Calu3 (cell line): ENCODE results near the gene ZSCAN22. TPM values are rescaled to one million over a fixed set of nuclear protein-coding genes. Genes with fewer than 3 reads are reported as not detected.

Experiments
- BruUV-seq: library from RNA; stranded (reverse); fragments of 400-500 nt; replicated peaks from 2 replicates; lab custom pipeline; 2021; lab: Mats Ljungman, UMichigan
- CTCF ChIA-PET: fragments of 300-600 bp; sonication (Branson Sonifier 250); formaldehyde crosslinking; loops from one replicate; lab custom pipeline; 2022; ENCODE audit warnings: antibody characterized with exemption; lab: Charles Lee
- DNase-seq: peaks from one replicate; pipeline ENCODE4 v3.0.0; 2022
- H3K27ac Mint-ChIP-seq: one replicate; pipeline ENCODE4 v1.8.0; 2022; ENCODE audit warnings: mixed read lengths; ENCODE audit not compliant: unreplicated experiment
- H3K27me3 Mint-ChIP-seq: one replicate; pipeline ENCODE4 v1.8.0; 2022; ENCODE audit warnings: mixed read lengths; ENCODE audit not compliant: unreplicated experiment
- H3K36me3 Mint-ChIP-seq: one replicate; pipeline ENCODE4 v1.8.0; 2022; ENCODE audit warnings: mild to moderate bottlenecking, moderate library complexity, mixed read lengths; ENCODE audit not compliant: insufficient read depth, unreplicated experiment
- H3K4me1 Mint-ChIP-seq: one replicate; pipeline ENCODE4 v1.8.0; 2022; ENCODE audit warnings: mild to moderate bottlenecking, low read depth, mixed read lengths; ENCODE audit not compliant: unreplicated experiment
- H3K4me3 Mint-ChIP-seq: one replicate; pipeline ENCODE4 v1.8.0; 2022; ENCODE audit warnings: mild to moderate bottlenecking, low read depth, moderate library complexity, mixed read lengths; ENCODE audit not compliant: unreplicated experiment
- H3K9me3 Mint-ChIP-seq: one replicate; pipeline ENCODE4 v1.8.0; 2022; ENCODE audit warnings: low read depth, mixed read lengths; ENCODE audit not compliant: unreplicated experiment
- intact Hi-C: fragments of 100-400 bp; cut with micrococcal nuclease; formaldehyde crosslinking; loops from one replicate; pipeline ENCODE4 v1.10.0; 2022; ENCODE audit not compliant: unreplicated experiment
- total RNA-seq: library from RNA; stranded (reverse); gene quantifications from 2 replicates; pipeline ENCODE4 v1.2.3, GENCODE V29; 2022
- TF ChIP-seq, protein P1 (sequence below): fragments of 200-600 bp; IDR thresholded peaks from one replicate; pipeline ENCODE4 v1.8.0; 2022; ENCODE audit warnings: antibody characterized with exemption; ENCODE audit not compliant: unreplicated experiment

Gene ZSCAN22
- total RNA-seq, 1 experiment from 2014 or later: 4.6 TPM

DNA sequence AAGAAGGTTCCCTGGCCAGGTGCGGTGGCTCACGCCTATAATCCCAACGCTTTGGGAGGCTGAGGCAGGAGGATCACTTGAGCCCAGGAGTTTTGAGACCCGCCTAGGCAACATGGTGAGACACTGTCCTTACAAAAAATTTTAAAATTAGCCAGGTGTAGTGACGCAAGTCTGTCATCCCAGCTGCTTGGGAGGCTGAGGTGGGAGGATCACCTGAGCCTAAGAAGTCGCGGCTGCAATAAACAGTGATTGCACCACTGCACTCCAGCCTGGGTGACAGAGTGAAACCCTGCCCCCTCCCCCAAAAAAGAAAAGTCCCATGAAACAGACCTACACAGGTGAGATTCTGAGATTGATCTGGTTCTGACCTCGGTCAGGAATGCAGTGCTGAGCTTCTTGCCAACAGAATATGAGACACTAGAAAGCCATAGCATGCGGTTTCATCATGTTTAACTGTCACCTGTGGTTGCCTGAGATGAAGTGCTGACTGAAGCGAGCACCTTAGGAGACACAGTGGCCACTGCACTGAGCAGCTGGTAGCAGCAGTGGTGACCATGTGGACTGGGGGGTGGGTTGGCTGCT lies 28.5 kb downstream of the ZSCAN22 start:
- Mint-ChIP-seq H3K27ac (no peak overlapping the region), H3K9me3 (no peaks in the 10 kb centered on the region), H3K27me3 (peaks cover 28% of the 10 kb centered on the region), H3K4me3 (no peak overlapping the region), H3K4me1 (no peaks in the 10 kb centered on the region), H3K36me3 (no peaks in the 10 kb centered on the region)
- CTCF ChIA-PET: interaction anchor here (0.6 kb wide), 1 partner anchor 217 kb away, joined by 3 read pairs; no protein-coding TSS in a partner anchor
- BruUV-seq: no TSS peak
- intact Hi-C loops: no loop called here
- no peak for DNase-seq
- TF ChIP-seq, protein P1, sequence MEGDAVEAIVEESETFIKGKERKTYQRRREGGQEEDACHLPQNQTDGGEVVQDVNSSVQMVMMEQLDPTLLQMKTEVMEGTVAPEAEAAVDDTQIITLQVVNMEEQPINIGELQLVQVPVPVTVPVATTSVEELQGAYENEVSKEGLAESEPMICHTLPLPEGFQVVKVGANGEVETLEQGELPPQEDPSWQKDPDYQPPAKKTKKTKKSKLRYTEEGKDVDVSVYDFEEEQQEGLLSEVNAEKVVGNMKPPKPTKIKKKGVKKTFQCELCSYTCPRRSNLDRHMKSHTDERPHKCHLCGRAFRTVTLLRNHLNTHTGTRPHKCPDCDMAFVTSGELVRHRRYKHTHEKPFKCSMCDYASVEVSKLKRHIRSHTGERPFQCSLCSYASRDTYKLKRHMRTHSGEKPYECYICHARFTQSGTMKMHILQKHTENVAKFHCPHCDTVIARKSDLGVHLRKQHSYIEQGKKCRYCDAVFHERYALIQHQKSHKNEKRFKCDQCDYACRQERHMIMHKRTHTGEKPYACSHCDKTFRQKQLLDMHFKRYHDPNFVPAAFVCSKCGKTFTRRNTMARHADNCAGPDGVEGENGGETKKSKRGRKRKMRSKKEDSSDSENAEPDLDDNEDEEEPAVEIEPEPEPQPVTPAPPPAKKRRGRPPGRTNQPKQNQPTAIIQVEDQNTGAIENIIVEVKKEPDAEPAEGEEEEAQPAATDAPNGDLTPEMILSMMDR: no peak

DNA sequence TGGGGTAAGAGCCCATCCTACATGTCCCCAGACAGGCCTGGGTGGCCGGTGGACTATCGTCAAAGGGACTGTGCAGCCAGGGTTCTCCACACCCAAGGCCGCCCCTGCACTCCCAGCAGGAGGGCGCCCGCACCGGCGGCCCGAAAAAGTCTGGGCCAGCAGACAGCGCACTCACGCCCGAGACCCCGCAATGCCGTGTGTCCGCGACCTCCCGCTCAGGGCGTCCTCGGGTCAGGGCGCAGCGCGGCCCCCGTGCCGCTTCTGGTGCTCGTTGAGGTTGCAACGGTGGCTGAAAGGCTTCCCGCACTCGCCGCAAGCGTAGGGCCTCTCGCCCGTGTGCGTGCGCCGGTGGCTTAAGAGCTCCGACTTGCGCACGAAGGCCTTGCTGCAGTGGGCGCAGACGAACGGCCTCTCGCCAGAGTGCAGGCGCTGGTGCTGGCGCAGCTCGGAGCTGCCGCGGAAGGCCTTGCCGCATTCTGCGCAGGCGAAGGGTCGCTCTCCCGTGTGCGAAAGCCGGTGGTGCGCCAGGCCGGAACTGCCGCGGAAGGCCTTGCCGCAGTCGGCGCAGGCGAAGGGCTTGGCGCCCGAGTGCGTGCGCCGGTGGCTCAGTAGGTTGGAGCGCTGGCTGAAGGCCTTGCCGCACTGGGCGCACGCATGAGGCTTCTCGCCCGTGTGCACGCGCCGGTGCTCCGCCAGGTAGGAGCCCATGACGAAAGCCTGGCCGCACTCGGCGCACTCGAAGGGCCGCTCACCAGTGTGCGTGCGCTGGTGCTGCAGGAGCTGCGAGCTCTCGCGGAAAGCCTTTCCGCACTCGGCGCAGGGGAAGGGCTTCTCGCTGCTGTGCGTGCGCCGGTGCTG lies 29.3 kb downstream of the ZSCAN22 start:
- H3K9me3 Mint-ChIP-seq: no peaks in the 10 kb centered on the region
- no peaks in the 10 kb centered on the region for H3K36me3 Mint-ChIP-seq
- H3K27ac Mint-ChIP-seq: no peak overlapping the region
- no peaks in the 10 kb centered on the region for H3K4me1 Mint-ChIP-seq
- intact Hi-C loops: no loop called here
- CTCF ChIA-PET: interaction anchor here (0.6 kb wide), 1 partner anchor 218 kb away, joined by 3 read pairs; no protein-coding TSS in a partner anchor
- TF ChIP-seq, protein P1: no peak
- peaks cover 19% of the 10 kb centered on the region for H3K27me3 Mint-ChIP-seq
- no peak overlapping the region for H3K4me3 Mint-ChIP-seq
- no TSS peak for BruUV-seq
- DNase-seq: no peak

DNA sequence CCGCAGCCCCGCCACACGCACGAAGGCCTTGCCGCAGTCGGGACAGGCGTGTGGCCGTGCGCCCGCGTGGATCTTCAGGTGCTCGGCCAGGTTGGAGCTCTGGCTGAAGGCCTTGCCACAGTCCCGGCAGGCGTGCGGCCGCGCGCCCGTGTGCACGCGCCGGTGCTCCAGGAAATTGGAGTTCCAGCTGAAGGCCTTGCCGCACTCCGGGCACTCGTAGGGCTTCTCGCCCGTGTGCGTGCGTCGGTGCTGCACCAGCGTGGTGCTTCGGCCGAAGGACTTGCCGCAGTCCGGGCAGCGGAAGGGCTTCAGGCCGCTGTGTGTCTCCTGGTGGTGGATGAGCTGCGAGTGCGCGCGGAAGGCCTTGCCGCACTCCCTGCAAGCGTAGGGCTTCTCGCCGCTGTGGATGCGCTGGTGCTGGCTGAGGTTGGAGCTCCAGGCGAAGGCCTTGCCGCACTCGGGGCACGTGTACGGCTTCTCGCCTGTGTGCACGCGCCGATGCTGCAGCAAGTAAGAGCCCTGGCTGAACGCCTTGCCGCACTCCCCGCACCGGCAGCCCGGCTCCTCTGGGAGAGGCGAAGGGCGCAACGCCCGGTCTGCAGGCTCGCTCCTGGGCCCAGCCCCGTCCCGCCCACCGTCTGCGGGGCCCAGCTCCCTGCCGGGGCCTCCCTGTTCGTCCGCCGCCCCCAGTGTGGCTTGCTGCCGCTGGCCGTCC lies 30.1 kb downstream of the ZSCAN22 start:
- CTCF ChIA-PET: no interaction called here
- intact Hi-C loops: no loop called here
- H3K4me3 Mint-ChIP-seq: no peak overlapping the region
- no peak overlapping the region for H3K27ac Mint-ChIP-seq
- BruUV-seq: no TSS peak
- peaks cover 11% of the 10 kb centered on the region for H3K27me3 Mint-ChIP-seq
- DNase-seq: no peak
- TF ChIP-seq, protein P1: no peak
- no peaks in the 10 kb centered on the region for H3K4me1 Mint-ChIP-seq
- H3K36me3 Mint-ChIP-seq: peaks cover 8% of the 10 kb centered on the region
- no peaks in the 10 kb centered on the region for H3K9me3 Mint-ChIP-seq

DNA sequence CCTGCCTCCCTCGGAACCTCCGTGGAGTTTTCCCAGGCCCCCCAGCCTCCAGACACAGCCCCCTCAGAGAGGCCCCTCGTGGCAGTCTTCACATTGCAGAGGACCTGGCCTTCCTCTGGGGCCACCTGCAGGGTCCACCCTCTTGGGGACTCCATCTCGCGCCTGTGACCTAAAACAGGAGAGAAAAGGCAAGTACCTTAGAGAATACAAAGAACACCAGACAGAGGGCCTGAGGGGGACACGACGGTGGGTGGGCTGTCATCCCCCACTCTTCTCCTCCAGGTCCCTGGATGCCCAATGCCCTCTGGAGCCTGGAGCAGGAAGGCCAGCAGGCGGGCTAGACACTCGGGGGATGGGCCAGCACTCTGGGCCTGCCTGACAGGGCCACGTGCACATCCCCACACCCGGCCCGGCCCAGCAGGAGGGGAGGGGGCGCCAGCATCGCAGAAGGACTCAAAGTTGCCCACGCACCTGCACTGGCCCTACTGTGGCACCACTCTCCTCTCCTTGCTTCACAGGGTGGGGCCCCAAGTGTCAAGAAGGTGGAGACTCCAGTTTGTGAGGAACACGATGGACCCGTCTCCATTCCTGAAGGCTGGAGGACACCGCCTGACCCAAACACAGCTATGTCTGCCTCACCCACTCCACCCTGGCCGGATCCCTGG lies 30.8 kb downstream of the ZSCAN22 start:
- Mint-ChIP-seq H3K27ac (no peak overlapping the region), H3K9me3 (no peaks in the 10 kb centered on the region), H3K36me3 (peaks cover 14% of the 10 kb centered on the region), H3K27me3 (peaks cover 5% of the 10 kb centered on the region), H3K4me3 (no peak overlapping the region), H3K4me1 (no peaks in the 10 kb centered on the region)
- CTCF ChIA-PET: no interaction called here
- no TSS peak for BruUV-seq
- TF ChIP-seq, protein P1: no peak
- intact Hi-C loops: no loop called here
- DNase-seq: no peak
